HL-60 (cell line): Measurements from ENCODE around the gene DUS2.

Experiments used
- DNase-seq, 2 experiments: peaks; one replicate each; pipeline ENCODE4 v3.0.0-alpha.2; 2010 to 2020; ENCODE audit warnings: low read depth in 1 of 2, low spot score in 1 of 2
- H3K27ac ChIP-seq: fragments of 250-450 bp; sonication (Bioruptor Pico); replicated peaks from 2 replicates; pipeline ENCODE4 v1.5.1; 2020; ENCODE audit warnings: mild to moderate bottlenecking, moderate library complexity
- H3K27me3 ChIP-seq: fragments of 250-450 bp; sonication (Bioruptor Pico); 2 replicates; pipeline ENCODE4 v1.5.1; 2021; ENCODE audit warnings: mild to moderate bottlenecking, moderate library complexity; ENCODE audit not compliant: insufficient read depth, poor library complexity, severe bottlenecking
- H3K4me3 ChIP-seq: replicated peaks from 2 replicates; pipeline ENCODE4 v1.5.1; 2011; ENCODE audit warnings: mild to moderate bottlenecking, control low read depth, low read length; ENCODE audit not compliant: insufficient read depth
- CTCF ChIP-seq: IDR thresholded peaks from one replicate; pipeline ENCODE4 v1.5.1; 2011; ENCODE audit warnings: low read length, control low read depth, inconsistent platforms; ENCODE audit not compliant: insufficient read depth
- GABPA ChIP-seq: IDR thresholded peaks from 2 replicates; pipeline ENCODE4 v1.6.1; 2012; ENCODE audit warnings: low read depth
- POLR2AphosphoS5 ChIP-seq: IDR thresholded peaks from 2 replicates; pipeline ENCODE4 v1.6.1; 2012; ENCODE audit warnings: low read depth
- REST ChIP-seq: IDR thresholded peaks from 2 replicates; pipeline ENCODE4 v1.6.1; 2012; ENCODE audit warnings: low read depth; ENCODE audit not compliant: insufficient replicate concordance
- SPI1 ChIP-seq: IDR thresholded peaks from 2 replicates; pipeline ENCODE4 v1.6.1; 2012; ENCODE audit warnings: low read depth, mild to moderate bottlenecking, borderline replicate concordance

Gene DUS2

GRCh38 chr16:68096491-68096890 lies 73.4 kb downstream of the DUS2 start:
- no peak for DNase-seq
- no peaks in the 10 kb centered on the region for H3K27me3 ChIP-seq
- H3K27ac ChIP-seq, result no peak overlapping the region
- no peak overlapping the region for H3K4me3 ChIP-seq
- no peak for TF ChIP-seq REST
- TF ChIP-seq POLR2AphosphoS5, result no peak
- no peak for TF ChIP-seq SPI1
- no peak for TF ChIP-seq CTCF
- TF ChIP-seq GABPA, result no peak

- no peak for DNase-seq
- no peak overlapping the region for H3K4me3 ChIP-seq
- TF ChIP-seq REST, result no peak
- TF ChIP-seq GABPA, result no peak
- TF ChIP-seq CTCF, result no peak
- no peak for TF ChIP-seq SPI1
- no peak for TF ChIP-seq POLR2AphosphoS5
These were observed 74.0 kb downstream of the DUS2 start for GRCh38 chr16:68097088-68097487.

GRCh38 chr16:68097895-68098294 lies 74.8 kb downstream of the DUS2 start:
- no peak for TF ChIP-seq SPI1
- no peak for TF ChIP-seq REST
- TF ChIP-seq POLR2AphosphoS5, result no peak
- no peak for TF ChIP-seq CTCF
- no peak for TF ChIP-seq GABPA
- no peak for DNase-seq
- no peaks in the 10 kb centered on the region for H3K27me3 ChIP-seq
- H3K4me3 ChIP-seq, result no peak overlapping the region
- H3K27ac ChIP-seq, result no peak overlapping the region

More at GRCh38 chr16:68097088-68097487, 74.0 kb downstream of the DUS2 start:
- H3K27me3 ChIP-seq, result no peaks in the 10 kb centered on the region
- no peak overlapping the region for H3K27ac ChIP-seq
